H1 (cell line): ENCODE results near the gene THEMIS. TPM values are rescaled to one million over a fixed set of nuclear protein-coding genes. Genes with fewer than 3 reads are reported as not detected.

ENCODE experiments used
- polyA plus RNA-seq, 7 experiments: library from polyadenylated mRNA; depleted of rRNA in 3 of 7; stranded (reverse) in 5 of 7; unstranded in 2 of 7; fragments of >200 nt in 5 of 7; fragments of 200-250 nt in 2 of 7; gene quantifications; 1 replicate in 5 of 7; 2 replicates in 1 of 7; 4 replicates in 1 of 7; pipeline versions ENCODE4 v1.2.1 to v1.2.3, GENCODE V29; 2011 to 2013; ENCODE audit warnings: missing spikeins in 2 of 7, mixed read lengths in 2 of 7
- total RNA-seq: library from RNA; stranded (reverse); fragmentation: NEBNext Ultra II Directional; extraction: Animal tissue kit (Norgen Biotek cat#: 25700); gene quantifications from 2 replicates; pipeline ENCODE4 v1.2.1, GENCODE V29; 2021
- TF ChIP-seq, protein P1 (sequence below): fragments of 300-600 bp; sonication (generic); IDR thresholded peaks from 2 replicates; pipeline ENCODE4 v1.7.1; 2012; ENCODE audit warnings: low read length, moderate library complexity, mild to moderate bottlenecking, inconsistent platforms; ENCODE audit not compliant: insufficient replicate concordance

Gene THEMIS
- total and polyA plus RNA-seq, 2 of the 8 experiments (the other 6 are each of a cell fraction or from before 2014, with no cell fraction given): not detected

- TF ChIP-seq, protein P1, sequence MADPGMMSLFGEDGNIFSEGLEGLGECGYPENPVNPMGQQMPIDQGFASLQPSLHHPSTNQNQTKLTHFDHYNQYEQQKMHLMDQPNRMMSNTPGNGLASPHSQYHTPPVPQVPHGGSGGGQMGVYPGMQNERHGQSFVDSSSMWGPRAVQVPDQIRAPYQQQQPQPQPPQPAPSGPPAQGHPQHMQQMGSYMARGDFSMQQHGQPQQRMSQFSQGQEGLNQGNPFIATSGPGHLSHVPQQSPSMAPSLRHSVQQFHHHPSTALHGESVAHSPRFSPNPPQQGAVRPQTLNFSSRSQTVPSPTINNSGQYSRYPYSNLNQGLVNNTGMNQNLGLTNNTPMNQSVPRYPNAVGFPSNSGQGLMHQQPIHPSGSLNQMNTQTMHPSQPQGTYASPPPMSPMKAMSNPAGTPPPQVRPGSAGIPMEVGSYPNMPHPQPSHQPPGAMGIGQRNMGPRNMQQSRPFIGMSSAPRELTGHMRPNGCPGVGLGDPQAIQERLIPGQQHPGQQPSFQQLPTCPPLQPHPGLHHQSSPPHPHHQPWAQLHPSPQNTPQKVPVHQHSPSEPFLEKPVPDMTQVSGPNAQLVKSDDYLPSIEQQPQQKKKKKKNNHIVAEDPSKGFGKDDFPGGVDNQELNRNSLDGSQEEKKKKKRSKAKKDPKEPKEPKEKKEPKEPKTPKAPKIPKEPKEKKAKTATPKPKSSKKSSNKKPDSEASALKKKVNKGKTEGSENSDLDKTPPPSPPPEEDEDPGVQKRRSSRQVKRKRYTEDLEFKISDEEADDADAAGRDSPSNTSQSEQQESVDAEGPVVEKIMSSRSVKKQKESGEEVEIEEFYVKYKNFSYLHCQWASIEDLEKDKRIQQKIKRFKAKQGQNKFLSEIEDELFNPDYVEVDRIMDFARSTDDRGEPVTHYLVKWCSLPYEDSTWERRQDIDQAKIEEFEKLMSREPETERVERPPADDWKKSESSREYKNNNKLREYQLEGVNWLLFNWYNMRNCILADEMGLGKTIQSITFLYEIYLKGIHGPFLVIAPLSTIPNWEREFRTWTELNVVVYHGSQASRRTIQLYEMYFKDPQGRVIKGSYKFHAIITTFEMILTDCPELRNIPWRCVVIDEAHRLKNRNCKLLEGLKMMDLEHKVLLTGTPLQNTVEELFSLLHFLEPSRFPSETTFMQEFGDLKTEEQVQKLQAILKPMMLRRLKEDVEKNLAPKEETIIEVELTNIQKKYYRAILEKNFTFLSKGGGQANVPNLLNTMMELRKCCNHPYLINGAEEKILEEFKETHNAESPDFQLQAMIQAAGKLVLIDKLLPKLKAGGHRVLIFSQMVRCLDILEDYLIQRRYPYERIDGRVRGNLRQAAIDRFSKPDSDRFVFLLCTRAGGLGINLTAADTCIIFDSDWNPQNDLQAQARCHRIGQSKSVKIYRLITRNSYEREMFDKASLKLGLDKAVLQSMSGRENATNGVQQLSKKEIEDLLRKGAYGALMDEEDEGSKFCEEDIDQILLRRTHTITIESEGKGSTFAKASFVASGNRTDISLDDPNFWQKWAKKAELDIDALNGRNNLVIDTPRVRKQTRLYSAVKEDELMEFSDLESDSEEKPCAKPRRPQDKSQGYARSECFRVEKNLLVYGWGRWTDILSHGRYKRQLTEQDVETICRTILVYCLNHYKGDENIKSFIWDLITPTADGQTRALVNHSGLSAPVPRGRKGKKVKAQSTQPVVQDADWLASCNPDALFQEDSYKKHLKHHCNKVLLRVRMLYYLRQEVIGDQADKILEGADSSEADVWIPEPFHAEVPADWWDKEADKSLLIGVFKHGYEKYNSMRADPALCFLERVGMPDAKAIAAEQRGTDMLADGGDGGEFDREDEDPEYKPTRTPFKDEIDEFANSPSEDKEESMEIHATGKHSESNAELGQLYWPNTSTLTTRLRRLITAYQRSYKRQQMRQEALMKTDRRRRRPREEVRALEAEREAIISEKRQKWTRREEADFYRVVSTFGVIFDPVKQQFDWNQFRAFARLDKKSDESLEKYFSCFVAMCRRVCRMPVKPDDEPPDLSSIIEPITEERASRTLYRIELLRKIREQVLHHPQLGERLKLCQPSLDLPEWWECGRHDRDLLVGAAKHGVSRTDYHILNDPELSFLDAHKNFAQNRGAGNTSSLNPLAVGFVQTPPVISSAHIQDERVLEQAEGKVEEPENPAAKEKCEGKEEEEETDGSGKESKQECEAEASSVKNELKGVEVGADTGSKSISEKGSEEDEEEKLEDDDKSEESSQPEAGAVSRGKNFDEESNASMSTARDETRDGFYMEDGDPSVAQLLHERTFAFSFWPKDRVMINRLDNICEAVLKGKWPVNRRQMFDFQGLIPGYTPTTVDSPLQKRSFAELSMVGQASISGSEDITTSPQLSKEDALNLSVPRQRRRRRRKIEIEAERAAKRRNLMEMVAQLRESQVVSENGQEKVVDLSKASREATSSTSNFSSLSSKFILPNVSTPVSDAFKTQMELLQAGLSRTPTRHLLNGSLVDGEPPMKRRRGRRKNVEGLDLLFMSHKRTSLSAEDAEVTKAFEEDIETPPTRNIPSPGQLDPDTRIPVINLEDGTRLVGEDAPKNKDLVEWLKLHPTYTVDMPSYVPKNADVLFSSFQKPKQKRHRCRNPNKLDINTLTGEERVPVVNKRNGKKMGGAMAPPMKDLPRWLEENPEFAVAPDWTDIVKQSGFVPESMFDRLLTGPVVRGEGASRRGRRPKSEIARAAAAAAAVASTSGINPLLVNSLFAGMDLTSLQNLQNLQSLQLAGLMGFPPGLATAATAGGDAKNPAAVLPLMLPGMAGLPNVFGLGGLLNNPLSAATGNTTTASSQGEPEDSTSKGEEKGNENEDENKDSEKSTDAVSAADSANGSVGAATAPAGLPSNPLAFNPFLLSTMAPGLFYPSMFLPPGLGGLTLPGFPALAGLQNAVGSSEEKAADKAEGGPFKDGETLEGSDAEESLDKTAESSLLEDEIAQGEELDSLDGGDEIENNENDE: no peak
- TF ChIP-seq, all 59 proteins: peak for 0
These were observed 205.8 kb downstream of the THEMIS start (continued) for GRCh38 chr6:127695108-127695507.
